HAP-1 (cell line): ENCODE measurements around the gene SPATA25.

Experiments used
- DNase-seq, 2 experiments: peaks; one replicate each; pipeline ENCODE4 v3.0.0-alpha.2; 2016 to 2020; ENCODE audit warnings: low spot score in 2 of 2
- H3K27me3 ChIP-seq: fragments of 250-450 bp; sonication (Bioruptor Pico); 2 replicates; pipeline ENCODE4 v1.5.1; 2020; ENCODE audit warnings: low read depth, mild to moderate bottlenecking, moderate library complexity
- H3K36me3 ChIP-seq: fragments of 250-450 bp; sonication (Bioruptor Pico); replicated peaks from 2 replicates; pipeline ENCODE4 v1.5.1; 2020; ENCODE audit warnings: mild to moderate bottlenecking
- H3K4me1 ChIP-seq: fragments of 250-450 bp; sonication (Bioruptor Pico); 2 replicates; pipeline ENCODE4 v1.5.1; 2020; ENCODE audit warnings: mild to moderate bottlenecking
- H3K4me3 ChIP-seq: fragments of 250-450 bp; sonication (Bioruptor Pico); 2 replicates; pipeline ENCODE4 v1.5.1; 2020; ENCODE audit warnings: mild to moderate bottlenecking, moderate library complexity
- H3K9me3 ChIP-seq: fragments of 250-450 bp; sonication (Bioruptor Pico); 2 replicates; pipeline ENCODE4 v1.5.1; 2020; ENCODE audit warnings: mild to moderate bottlenecking, moderate library complexity
- in situ Hi-C: fragments of 300-500 bp; cut with MboI; formaldehyde crosslinking; loops from 3 replicates; pipeline ENCODE4 v1.14.3; 2020; ENCODE audit warnings: low sequenced_read_pairs, inconsistent platforms, mixed read lengths

SPATA25 gene

DNA sequence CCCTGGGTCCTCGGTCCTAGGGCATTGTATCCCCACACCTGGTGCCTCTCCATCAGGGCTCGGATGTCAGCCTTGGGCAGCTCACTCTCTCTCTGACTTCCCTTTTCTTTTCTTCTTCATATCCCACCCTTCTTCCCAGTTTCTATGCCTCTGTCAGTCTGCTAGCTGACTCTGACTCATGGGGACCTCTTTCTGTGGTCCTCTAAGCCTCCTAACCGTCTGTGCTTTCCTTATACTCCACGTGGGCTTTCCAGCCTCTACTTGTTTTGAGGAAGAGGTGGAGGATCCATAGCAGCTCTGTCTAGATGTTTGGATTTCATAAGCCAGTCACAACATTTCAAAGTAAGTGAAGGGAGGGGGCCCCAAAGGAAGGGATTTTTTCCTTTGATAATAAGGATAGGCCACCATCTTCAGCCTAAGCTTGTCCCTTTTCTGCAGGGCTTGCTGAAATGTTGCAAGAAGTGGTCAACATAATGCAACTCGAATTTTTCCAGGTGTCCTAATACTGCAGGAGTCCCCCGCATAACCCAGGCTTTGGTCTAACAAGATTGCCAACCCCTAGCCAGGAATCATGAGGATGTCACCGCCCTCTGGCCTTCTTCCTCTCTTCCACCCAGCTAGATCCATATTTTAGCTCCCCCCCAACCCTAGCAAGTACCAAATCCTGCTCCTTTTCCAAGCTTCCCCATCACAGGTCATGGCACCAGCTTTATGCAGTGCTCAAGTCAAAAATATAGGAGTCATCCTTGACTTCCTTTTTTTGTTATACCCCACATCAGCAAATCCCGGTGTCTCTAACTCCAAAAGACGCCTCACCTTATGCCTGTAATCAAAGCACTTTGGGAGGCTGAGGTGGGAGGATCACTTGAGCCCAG, 33.3 kb upstream of the SPATA25 start:
- Histone ChIP-seq H3K4me3 (no peak overlapping the region), H3K36me3 (no peaks in the 10 kb centered on the region), H3K4me1 (no peaks in the 10 kb centered on the region), H3K9me3 (no peaks in the 10 kb centered on the region), H3K27me3 (no peaks in the 10 kb centered on the region)
- in situ Hi-C loops = no loop called here
- no peak for DNase-seq

DNA sequence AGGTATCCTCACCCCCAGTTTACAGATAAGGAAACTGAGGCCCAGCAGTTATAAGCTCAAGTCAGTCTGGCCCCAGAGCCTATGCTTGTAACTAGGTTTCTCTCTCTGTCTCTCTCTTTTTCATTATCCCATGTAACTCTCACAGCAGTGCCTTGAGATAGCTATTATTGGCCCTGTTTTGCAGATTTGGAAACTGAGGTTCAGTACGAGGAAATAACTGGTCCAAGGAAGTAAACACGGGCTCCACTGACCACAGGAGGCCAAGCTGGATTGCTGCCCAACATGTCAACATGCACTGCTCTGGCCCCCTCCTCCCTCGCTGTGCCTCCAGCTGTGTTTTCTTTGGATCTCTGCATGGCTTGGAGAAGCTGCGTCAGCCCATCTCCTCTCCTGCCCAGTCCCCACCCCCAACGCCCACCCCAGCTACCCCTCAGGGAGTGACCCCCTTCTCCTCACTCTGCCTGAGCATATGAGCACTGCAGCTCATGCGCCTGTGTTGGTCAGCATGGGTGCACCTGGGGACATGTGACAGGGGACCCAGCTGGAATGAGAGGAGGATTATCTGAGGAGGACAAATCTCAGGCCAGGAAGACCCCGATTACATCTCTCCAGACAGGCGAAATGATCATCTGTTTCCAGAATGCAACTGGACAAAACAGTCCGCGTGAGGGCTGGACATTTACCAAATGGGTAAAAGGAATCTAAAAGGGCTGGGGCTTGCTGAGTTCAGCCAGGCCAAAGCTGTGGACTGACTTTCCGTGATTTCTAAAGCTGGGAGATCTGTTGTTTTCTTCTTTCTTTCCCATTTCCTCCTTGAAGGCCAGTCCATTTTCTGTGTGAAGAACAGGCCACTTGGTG, 32.3 kb upstream of the SPATA25 start:
- no peak overlapping the region for H3K4me3 ChIP-seq
- H3K4me1 ChIP-seq = no peaks in the 10 kb centered on the region
- in situ Hi-C loops = no loop called here
- H3K27me3 ChIP-seq = no peaks in the 10 kb centered on the region
- H3K36me3 ChIP-seq = no peaks in the 10 kb centered on the region
- DNase-seq = no peak
- H3K9me3 ChIP-seq = no peaks in the 10 kb centered on the region

DNA sequence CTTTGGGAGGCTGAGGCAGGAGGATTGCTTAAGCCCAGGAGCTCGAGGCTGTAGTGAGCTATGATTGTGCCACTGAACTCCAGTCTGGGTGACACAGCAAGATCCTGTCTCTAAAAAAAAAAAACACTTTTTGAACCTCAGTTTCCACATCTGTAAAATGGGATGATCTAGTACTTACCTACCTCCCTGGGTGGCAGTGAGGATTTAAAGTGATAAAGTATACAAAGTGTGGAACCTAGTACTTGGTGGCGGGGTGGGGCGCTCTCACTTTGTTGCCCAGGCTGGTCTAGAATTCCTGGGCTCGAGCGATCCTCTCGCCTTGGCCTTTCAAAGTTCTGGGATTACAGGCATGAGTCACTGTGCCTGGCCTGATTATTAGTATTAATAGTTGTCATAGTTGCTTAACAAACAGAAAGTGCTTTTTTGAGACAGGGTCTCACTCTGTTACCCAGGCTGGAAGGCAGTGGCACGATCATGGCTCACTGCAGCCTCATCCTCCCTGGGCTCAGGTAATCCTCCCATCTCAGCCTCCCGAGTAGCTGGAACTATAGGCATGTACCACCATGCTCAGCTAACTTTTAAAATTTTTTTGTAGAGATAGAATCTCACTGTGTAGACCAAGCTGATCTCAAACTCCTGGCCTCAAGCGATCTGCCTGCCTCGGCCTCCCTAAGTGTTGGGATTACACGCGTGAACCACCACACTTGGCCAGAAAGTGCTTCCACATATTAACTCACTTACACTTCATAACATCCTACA, 31.5 kb upstream of the SPATA25 start:
- in situ Hi-C loops = no loop called here
- H3K4me1 ChIP-seq = no peaks in the 10 kb centered on the region
- H3K9me3 ChIP-seq = no peaks in the 10 kb centered on the region
- DNase-seq = no peak
- H3K4me3 ChIP-seq = no peak overlapping the region
- H3K36me3 ChIP-seq = no peaks in the 10 kb centered on the region
- no peaks in the 10 kb centered on the region for H3K27me3 ChIP-seq

DNA sequence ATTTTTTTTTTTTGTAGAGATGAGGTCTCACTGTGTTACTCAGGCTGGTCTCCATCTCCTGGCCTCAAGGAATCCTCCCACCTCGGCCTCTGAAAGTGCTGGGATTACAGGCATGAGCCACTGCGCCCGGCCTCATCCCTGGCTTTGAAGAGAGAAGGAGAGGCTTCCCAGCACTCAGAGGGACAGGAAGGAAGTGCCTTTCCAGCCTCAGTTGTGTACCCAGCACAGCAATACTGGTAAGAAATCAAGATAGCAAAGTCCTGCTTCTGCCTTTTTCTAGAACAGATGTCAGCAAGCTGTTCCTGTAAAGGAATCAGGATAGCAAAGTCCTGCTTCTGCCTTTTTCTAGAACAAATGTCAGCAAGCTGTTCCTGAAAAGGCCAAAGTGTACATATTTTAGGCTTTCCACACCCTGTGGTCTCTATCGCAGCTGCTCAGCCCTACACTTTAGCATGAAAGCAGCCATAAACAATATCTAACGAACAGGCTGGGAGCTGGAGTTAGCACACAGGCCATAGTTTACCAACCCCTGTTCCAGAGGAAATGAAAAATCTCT, 30.8 kb upstream of the SPATA25 start:
- no peak for DNase-seq
- no peaks in the 10 kb centered on the region for H3K36me3 ChIP-seq
- no peaks in the 10 kb centered on the region for H3K9me3 ChIP-seq
- no peak overlapping the region for H3K4me3 ChIP-seq
- no peaks in the 10 kb centered on the region for H3K27me3 ChIP-seq
- H3K4me1 ChIP-seq = no peaks in the 10 kb centered on the region
- in situ Hi-C loops = no loop called here

DNA sequence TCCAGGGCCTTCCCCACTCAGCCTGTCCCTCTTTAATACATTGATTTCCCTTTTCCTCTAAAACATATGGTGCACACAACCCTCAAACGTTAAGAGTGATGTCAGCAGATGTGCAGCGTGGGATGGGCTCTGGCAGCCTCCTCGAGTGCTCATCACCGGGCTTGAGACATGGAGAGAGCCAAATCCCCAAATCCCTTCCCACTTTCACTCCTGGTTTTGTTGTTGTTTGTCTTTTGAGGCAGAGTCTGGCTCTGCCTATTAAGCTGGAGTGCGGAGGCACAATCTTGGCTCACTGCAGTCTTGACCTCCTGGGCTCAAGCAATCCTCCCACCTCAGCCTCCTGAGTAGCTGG, 30.3 kb upstream of the SPATA25 start:
- in situ Hi-C loops = no loop called here

DNA sequence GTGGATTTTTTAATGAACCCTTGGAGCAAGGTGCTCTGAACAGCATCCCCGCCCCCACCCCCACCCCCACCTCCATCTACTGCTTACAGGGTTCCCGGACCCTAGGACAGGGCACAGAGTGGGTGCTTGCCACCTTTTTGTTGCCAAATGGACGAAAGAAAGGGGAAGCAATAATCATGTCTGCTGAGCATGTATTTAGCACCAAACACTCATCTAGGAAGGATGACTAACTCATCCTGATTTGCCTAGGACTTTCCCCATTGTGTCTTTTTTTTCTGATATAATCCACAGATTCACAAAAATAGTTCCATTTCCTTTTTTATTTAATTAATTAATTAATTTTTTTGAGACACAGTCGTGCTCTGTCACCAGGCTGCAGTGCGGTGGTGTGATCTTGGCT, 25.7 kb upstream of the SPATA25 start:
- DNase-seq = no peak
- Histone ChIP-seq H3K4me3 (no peak overlapping the region), H3K36me3 (peaks cover 15% of the 10 kb centered on the region), H3K4me1 (peaks cover 6% of the 10 kb centered on the region), H3K27me3 (no peaks in the 10 kb centered on the region), H3K9me3 (no peaks in the 10 kb centered on the region)
- in situ Hi-C loops = no loop called here

More for the DNA sequence above, 30.3 kb upstream of the SPATA25 start:
- Histone ChIP-seq H3K4me1 (no peaks in the 10 kb centered on the region), H3K4me3 (no peak overlapping the region), H3K36me3 (no peaks in the 10 kb centered on the region), H3K9me3 (no peaks in the 10 kb centered on the region), H3K27me3 (no peaks in the 10 kb centered on the region)
- DNase-seq = no peak

DNA sequence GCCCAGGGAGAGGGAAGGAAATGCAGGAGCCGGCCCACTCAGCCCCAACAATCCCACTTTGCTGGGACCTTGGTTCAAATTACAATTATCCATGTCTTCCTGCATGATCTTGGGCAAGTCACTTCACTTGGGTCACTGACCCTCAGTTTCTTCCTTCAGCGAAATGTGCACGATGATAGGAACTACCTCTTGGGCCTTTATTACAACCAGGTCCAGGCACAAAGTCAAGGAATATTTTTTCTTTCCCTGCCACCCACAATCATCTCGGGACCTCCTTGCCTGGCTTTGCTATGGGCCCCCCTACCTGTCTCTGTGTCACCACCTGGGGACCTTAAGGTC, 24.9 kb upstream of the SPATA25 start:
- no peak for DNase-seq

DNA sequence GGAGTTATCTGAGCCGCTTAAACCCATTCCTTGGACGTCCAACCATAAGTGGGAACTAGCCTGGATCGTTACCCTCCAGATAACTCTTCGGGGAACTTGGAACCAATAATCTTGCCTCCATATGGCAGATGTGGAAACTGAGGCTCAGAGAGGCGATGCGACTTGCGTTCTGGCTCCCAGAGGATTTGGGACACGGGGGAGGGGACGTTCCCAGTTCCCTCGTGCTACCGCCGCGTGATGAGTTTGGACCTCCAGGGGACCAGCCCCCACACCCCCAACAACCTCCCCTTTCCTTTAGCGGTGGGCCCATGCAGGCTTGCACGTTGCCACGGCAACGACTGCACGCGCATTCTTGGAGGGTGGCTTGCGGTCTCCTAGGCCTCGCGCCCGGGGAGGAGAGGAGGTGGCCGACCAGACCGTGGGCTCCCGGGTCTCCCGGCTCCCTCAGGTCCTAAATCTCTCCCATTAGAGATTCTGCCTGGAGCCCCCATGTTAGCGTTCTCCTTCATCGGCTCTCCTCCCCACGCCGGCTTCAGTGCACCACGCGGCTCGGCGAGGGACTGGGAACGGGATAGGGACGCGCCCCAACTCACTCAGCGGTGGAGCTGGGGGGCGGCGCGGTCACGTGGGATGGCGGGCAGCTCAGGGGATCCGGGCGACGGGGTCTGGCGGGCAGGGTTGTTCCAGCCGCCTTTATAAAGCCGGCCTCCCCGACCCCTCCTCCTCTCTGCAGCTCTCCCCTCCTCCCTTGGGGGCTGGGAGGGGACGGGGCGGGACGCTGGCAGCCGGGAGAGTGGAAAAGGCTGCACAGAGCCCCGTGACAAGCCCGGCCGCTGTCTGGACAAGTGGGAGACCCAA, 24.3 kb upstream of the SPATA25 start, which contains the start of gene PLTP:
TSS of gene PLTP (minus strand) at position 670 of the 858 bp plus-strand sequence. CDS start 703 bp downstream, outside the sequence.
- in situ Hi-C loops = no loop called here

More for the DNA sequence above, 24.9 kb upstream of the SPATA25 start:
- in situ Hi-C loops = no loop called here
- Histone ChIP-seq H3K36me3 (peaks cover 23% of the 10 kb centered on the region), H3K4me3 (peak overlapping the region; percentile 45), H3K27me3 (no peaks in the 10 kb centered on the region), H3K9me3 (no peaks in the 10 kb centered on the region), H3K4me1 (peaks cover 6% of the 10 kb centered on the region)

DNA sequence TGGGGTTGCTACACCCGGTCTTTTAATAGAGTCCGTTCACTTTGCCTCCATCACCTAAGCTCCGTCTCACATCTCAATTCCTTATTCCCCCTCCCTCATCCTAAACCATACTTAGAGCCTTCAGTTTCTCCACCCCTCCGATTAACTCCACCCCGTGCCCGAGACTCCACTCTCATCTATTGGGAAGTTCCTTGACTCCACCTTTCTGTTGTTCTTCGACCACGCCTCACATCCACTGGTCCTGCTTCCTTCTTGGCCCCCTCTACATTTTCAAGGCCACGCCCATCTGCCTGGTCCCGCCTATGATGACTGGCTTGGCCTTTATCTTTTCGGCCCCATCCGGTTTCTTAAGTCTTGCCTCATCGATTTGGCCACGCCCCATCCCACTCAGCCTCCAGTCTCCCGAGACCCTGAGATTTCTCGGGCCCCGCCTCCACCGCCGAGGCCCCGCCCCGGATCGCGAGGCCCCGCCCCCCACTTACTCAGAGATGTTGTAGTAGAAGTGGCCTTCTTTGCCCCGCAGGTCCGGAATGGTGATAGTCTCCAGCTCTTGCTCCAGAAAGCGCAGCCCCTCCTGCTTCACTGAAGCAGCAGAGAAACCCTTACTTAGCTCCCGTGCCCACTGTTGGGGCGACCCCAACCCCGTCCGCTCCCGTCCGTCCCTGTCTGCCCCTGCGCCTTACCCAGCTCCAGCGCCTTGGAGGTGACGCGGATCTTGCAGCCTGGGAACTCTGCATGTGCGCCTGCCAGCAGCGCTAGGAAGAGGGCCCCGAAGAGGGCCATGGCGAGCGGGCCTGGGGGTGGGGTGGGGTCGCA, 23.5 kb upstream of the SPATA25 start:
- peak; percentile 100 for DNase-seq
- H3K4me3 ChIP-seq = peak overlapping the region; percentile 45
- in situ Hi-C loops = no loop called here
- H3K4me1 ChIP-seq = peaks cover 9% of the 10 kb centered on the region
- H3K27me3 ChIP-seq = no peaks in the 10 kb centered on the region
- H3K36me3 ChIP-seq = peaks cover 27% of the 10 kb centered on the region
- no peaks in the 10 kb centered on the region for H3K9me3 ChIP-seq

More for the DNA sequence above, 24.3 kb upstream of the SPATA25 start, which contains the start of gene PLTP:
- H3K4me1 ChIP-seq = peaks cover 6% of the 10 kb centered on the region
- peaks cover 23% of the 10 kb centered on the region for H3K36me3 ChIP-seq
- DNase-seq = peak; percentile 63 to 86
- peak within 1 kb of the TSS; percentile 45 for H3K4me3 ChIP-seq
- no peaks in the 10 kb centered on the region for H3K27me3 ChIP-seq
- no peaks in the 10 kb centered on the region for H3K9me3 ChIP-seq

DNA sequence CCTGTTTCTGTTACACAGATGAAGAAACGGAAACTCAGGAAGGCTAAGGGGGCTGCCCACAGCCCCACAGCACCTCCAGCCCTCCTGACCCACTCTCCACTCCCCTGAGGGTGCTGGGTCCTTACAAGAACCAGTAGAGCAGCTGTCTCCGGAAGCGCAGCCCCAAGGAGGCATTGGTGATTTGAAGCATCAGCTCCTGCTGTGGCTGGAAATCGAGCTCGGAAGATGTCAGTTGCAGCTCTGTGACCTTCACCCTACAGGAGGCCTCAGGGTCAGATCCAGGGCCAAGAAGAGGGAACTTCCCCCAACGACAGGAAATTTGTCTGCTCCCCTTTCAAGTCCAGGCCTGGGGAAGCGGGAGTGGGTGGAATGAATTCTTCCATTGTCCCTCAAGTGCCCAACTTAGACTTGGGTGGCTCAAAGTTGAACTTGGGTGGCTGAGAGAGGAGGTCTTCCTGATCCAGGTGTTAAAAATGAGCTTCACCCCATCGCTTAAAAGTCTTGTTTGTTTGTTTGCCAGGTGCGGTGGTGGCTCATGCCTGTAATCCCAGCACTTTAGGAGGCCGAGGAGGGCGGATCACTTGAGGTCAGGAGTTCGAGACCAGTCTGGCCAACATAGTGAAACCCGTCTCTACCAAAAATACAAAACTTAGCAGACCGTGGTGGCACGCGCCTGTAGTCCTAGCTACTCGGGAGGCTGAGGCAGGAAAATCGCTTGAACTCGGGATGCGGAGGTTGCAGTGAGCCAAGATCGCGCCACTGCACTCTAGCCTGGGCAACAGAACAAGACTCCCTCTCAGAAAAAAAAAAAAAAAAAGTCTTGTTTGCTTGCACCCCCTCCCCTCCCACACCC, 22.6 kb upstream of the SPATA25 start:
- Histone ChIP-seq H3K4me1 (peaks cover 17% of the 10 kb centered on the region), H3K4me3 (no peak overlapping the region), H3K27me3 (no peaks in the 10 kb centered on the region), H3K36me3 (peaks cover 27% of the 10 kb centered on the region), H3K9me3 (no peaks in the 10 kb centered on the region)
- DNase-seq = no peak
- in situ Hi-C loops = no loop called here

DNA sequence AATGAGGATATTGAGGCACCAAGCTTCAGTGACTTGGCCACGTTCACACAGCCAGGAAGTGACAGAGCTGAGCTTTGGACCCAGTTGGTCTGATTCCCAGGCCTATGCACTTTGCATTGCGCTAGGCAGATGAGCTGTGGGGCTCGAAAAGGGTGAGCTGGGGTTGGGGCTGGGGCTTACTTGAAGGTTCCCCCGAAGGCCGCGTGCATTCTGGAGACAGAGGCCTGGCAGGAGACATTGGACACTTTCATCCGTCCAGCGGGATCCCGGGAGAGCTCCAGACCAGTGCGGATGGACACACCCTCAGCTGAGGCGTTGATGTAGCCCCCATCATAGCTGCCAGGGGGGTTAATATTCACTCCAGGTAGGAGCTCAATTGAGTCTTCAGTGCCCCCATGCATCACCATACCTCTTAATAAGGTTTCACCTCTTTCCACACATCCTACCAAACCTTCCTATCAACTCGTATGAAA, 21.9 kb upstream of the SPATA25 start:
- no peaks in the 10 kb centered on the region for H3K9me3 ChIP-seq
- in situ Hi-C loops = no loop called here
- H3K4me1 ChIP-seq = peaks cover 22% of the 10 kb centered on the region
- no peak for DNase-seq
- H3K4me3 ChIP-seq = no peak overlapping the region
- peaks cover 34% of the 10 kb centered on the region for H3K36me3 ChIP-seq
- no peaks in the 10 kb centered on the region for H3K27me3 ChIP-seq
